ENCODE measurements around the gene ESRRB.

Gene ESRRB

GRCh38 chr14:76439237-76439775 is 63.4 kb downstream of the ESRRB start:
- TF ChIP-seq, protein P1, sequence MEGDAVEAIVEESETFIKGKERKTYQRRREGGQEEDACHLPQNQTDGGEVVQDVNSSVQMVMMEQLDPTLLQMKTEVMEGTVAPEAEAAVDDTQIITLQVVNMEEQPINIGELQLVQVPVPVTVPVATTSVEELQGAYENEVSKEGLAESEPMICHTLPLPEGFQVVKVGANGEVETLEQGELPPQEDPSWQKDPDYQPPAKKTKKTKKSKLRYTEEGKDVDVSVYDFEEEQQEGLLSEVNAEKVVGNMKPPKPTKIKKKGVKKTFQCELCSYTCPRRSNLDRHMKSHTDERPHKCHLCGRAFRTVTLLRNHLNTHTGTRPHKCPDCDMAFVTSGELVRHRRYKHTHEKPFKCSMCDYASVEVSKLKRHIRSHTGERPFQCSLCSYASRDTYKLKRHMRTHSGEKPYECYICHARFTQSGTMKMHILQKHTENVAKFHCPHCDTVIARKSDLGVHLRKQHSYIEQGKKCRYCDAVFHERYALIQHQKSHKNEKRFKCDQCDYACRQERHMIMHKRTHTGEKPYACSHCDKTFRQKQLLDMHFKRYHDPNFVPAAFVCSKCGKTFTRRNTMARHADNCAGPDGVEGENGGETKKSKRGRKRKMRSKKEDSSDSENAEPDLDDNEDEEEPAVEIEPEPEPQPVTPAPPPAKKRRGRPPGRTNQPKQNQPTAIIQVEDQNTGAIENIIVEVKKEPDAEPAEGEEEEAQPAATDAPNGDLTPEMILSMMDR (IDR thresholded peaks at IDR 0.05; ENCODE audit: insufficient read depth, low read length, missing control alignments) = no peak
- POLR2A ChIA-PET = no interaction called here
- CTCF ChIA-PET = no interaction called here
- DNase-seq (ENCODE audit: low read depth, low spot score) = no peak
- no peak overlapping the region for H3K4me3 ChIP-seq (ENCODE audit: low read depth, low read length)

DNA sequence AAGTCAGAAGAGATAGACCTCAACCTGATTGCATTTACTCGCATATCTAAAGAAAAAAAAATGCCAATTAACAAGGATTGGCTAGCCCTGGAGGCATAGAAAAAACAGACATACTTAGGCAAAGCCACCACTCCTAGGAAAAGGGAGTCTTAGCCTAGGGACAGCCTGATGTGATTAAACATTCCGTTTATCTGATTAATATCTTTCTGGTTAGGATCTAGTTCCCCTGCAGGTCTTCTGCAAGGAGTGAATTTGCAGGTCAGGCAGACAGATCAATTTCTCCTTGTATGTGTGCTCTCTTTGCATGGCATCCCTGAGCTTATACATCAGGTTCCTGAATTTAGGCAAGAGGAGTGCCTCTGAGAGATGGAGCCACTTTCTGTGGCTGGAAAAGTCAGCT is 70.5 kb downstream of the ESRRB start:
- POLR2A ChIA-PET = no interaction called here
- CTCF ChIA-PET = interaction anchor here (0.7 to 1.5 kb wide), 2 partner anchors 9 to 10 kb away, joined by 3 to 6 read pairs; no protein-coding TSS in a partner anchor
- DNase-seq (ENCODE audit: low read depth, low spot score) = no peak
- TF ChIP-seq, protein P1 (IDR thresholded peaks at IDR 0.05; ENCODE audit: insufficient read depth, low read length, missing control alignments) = no peak
- H3K4me3 ChIP-seq (ENCODE audit: low read depth, low read length) = no peak overlapping the region

- CTCF ChIA-PET = interaction anchor here (1.5 kb wide), 1 partner anchor 9 kb away, joined by 6 read pairs; no protein-coding TSS in a partner anchor
- DNase-seq (ENCODE audit: low read depth, low spot score) = no peak
- POLR2A ChIA-PET = no interaction called here
- TF ChIP-seq, protein P1 (IDR thresholded peaks at IDR 0.05; ENCODE audit: insufficient read depth, low read length, missing control alignments) = no peak
- H3K4me3 ChIP-seq (ENCODE audit: low read depth, low read length) = no peak overlapping the region
Measured at GRCh38 chr14:76446921-76447320, 71.0 kb downstream of the ESRRB start.

GRCh38 chr14:76450476-76450875 is 74.5 kb downstream of the ESRRB start:
- TF ChIP-seq, protein P1 (IDR thresholded peaks at IDR 0.05; ENCODE audit: insufficient read depth, low read length, missing control alignments) = no peak
- no peak overlapping the region for H3K4me3 ChIP-seq (ENCODE audit: low read depth, low read length)
- ChIA-PET CTCF (interaction anchor here (0.7 to 1.1 kb wide), 2 partner anchors 63 to 98 kb away, joined by 3 to 4 read pairs; no protein-coding TSS in a partner anchor), POLR2A (no interaction called here)
- DNase-seq (ENCODE audit: low read depth, low spot score) = no peak

GRCh38 chr14:76456200-76456599 is 80.3 kb downstream of the ESRRB start:
- CTCF ChIA-PET = interaction anchor here (1.2 to 2.3 kb wide), 3 partner anchors 9 to 192 kb away, joined by 3 to 6 read pairs (median 5); no protein-coding TSS in a partner anchor
- no peak for DNase-seq (ENCODE audit: low read depth, low spot score)
- TF ChIP-seq, protein P1 (IDR thresholded peaks at IDR 0.05; ENCODE audit: insufficient read depth, low read length, missing control alignments) = no peak
- no peak overlapping the region for H3K4me3 ChIP-seq (ENCODE audit: low read depth, low read length)
- POLR2A ChIA-PET = no interaction called here

DNA sequence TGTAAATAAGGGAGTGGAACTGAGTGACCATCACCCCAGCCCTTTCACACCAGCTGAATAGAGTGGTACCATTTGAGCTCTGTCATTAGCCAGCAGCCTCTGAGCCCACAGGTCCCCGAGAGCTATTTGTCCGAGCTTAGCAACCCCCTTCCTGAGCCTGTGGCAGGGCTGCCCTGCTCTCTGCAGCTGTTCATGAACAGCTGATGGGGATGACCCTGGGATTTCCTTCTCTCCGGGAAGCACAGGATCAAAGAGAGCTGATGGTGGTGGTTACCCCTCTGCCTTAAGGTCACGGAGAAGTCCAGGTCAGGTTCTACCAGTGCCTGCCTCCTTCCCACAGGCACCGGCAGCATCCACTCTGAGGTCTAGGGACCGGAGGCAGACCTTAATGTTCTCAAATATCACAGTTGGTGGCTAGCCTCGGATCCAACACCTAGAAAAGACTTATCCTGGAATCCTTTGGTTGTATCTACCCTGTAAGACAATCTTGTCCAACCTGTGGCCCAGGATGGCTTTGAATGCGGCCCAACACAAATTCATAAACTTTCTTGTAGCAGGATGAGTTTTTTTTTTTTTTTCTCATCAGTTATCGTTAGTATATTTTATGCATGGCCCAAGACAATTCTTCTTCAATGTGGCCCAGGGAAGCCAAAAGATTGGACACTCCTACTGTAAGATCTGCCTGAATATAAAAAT is 81.1 kb downstream of the ESRRB start:
- CTCF ChIA-PET = interaction anchor here (0.5 kb wide), 1 partner anchor 11 kb away, joined by 3 read pairs; no protein-coding TSS in a partner anchor
- TF ChIP-seq, protein P1 (IDR thresholded peaks at IDR 0.05; ENCODE audit: insufficient read depth, low read length, missing control alignments) = no peak
- no peak for DNase-seq (ENCODE audit: low read depth, low spot score)
- no peak overlapping the region for H3K4me3 ChIP-seq (ENCODE audit: low read depth, low read length)
- POLR2A ChIA-PET = no interaction called here
